Fibroblast of lung (primary cell): Measurements from ENCODE around the gene PCDHAC1. TPM values are rescaled to one million over a fixed set of nuclear protein-coding genes. Genes with fewer than 3 reads are reported as not detected.

Experiments
- DNase-seq, 2 donors: peaks; one replicate each; pipeline versions ENCODE4 v3.0.0 to v3.0.0-alpha.2; 2010; ENCODE audit warnings: low read depth in 2 of 2
- H2AFZ ChIP-seq: 2 replicates; pipeline ENCODE4 v1.5.1; 2012; ENCODE audit warnings: low read length, control low read depth, inconsistent platforms
- H3K27ac ChIP-seq: 2 replicates; pipeline ENCODE4 v1.5.1; 2011; ENCODE audit warnings: low read length, control low read depth; ENCODE audit not compliant: insufficient read depth
- H3K27me3 ChIP-seq: 2 replicates; pipeline ENCODE4 v1.5.1; 2011; ENCODE audit warnings: mild to moderate bottlenecking, low read length; ENCODE audit not compliant: control insufficient read depth, insufficient read depth
- H3K36me3 ChIP-seq: 2 replicates; pipeline ENCODE4 v1.5.1; 2011; ENCODE audit warnings: low read length; ENCODE audit not compliant: control insufficient read depth, insufficient read depth
- H3K4me1 ChIP-seq: 2 replicates; pipeline ENCODE4 v1.5.1; 2011; ENCODE audit warnings: low read length; ENCODE audit not compliant: control insufficient read depth, insufficient read depth; ENCODE audit errors: extremely low read depth
- H3K4me2 ChIP-seq: 2 replicates; pipeline ENCODE4 v1.5.1; 2011; ENCODE audit warnings: low read length, control low read depth; ENCODE audit not compliant: insufficient read depth; ENCODE audit errors: extremely low read depth
- H3K4me3 ChIP-seq, 4 experiments: fragments of 200-600 bp in 1 of 4; sonication (generic) in 1 of 4; replicated peaks in 1 of 4; 2 replicates each; pipeline ENCODE4 v1.5.1; 2011 to 2016; ENCODE audit warnings: low read length in 4 of 4, low read depth in 3 of 4, mild to moderate bottlenecking in 3 of 4, control low read depth in 2 of 4, inconsistent platforms in 1 of 4, mixed read lengths in 1 of 4; ENCODE audit not compliant: insufficient read depth in 1 of 4; ENCODE audit errors: control extremely low read depth in 1 of 4
- H3K79me2 ChIP-seq: 2 replicates; pipeline ENCODE4 v1.5.1; 2012; ENCODE audit warnings: mild to moderate bottlenecking, low read length, inconsistent platforms; ENCODE audit not compliant: control insufficient read depth, insufficient read depth
- H3K9ac ChIP-seq: 2 replicates; pipeline ENCODE4 v1.5.1; 2011; ENCODE audit warnings: mild to moderate bottlenecking, low read length, control low read depth; ENCODE audit not compliant: insufficient read depth
- H3K9me3 ChIP-seq: 2 replicates; pipeline ENCODE4 v1.5.1; 2012; ENCODE audit warnings: low read depth, low read length; ENCODE audit not compliant: control insufficient read depth, insufficient read depth
- H4K20me1 ChIP-seq: 2 replicates; pipeline ENCODE4 v1.5.1; 2011; ENCODE audit warnings: low read length; ENCODE audit not compliant: control insufficient read depth, insufficient read depth; ENCODE audit errors: extremely low read depth
- CTCF ChIP-seq, 2 donors: IDR thresholded peaks in 1 of 2; conservative IDR thresholded peaks in 1 of 2; 1 replicate in 1 of 2; 2 replicates in 1 of 2; pipeline ENCODE4 v1.5.1; 2011 to 2012; ENCODE audit warnings: low read length in 2 of 2, control low read depth in 1 of 2, inconsistent platforms in 1 of 2, low read depth in 1 of 2, mild to moderate bottlenecking in 1 of 2
- EZH2 ChIP-seq: IDR thresholded peaks from 2 replicates; pipeline ENCODE4 v1.5.1; 2012; ENCODE audit warnings: low read length, control low read depth, mild to moderate bottlenecking; ENCODE audit errors: missing control alignments
- polyA plus RNA-seq, 2 donors: library from polyadenylated mRNA; depleted of rRNA in 1 of 2; stranded (reverse) in 1 of 2; unstranded in 1 of 2; fragments of >200 nt; gene quantifications; 2 replicates each; pipeline ENCODE4 v1.2.1, GENCODE V29; 2011 to 2012; ENCODE audit warnings: missing spikeins in 1 of 2
- total RNA-seq: library from RNA; depleted of rRNA; stranded (reverse); fragments of >200 nt; gene quantifications from 2 replicates; pipeline ENCODE4 v1.2.1, GENCODE V29; 2014

Gene PCDHAC1
- total and polyA plus RNA-seq, 2 donors (not counting 1 experiment from before 2014, with no cell fraction given): 0.14 to 0.66 TPM

GRCh38 chr5:140965905-140966292 is 39.8 kb downstream of the PCDHAC1 start:
- Histone ChIP-seq H3K4me2 (peak overlapping the region; percentile 30), H3K79me2 (no peaks in the 10 kb centered on the region), H2AFZ (peak overlapping the region; percentile 63), H3K36me3 (no peaks in the 10 kb centered on the region), H4K20me1 (no peaks in the 10 kb centered on the region), H3K27ac (no peak overlapping the region), H3K9ac (no peak overlapping the region), H3K27me3 (no peaks in the 10 kb centered on the region), H3K4me1 (no peaks in the 10 kb centered on the region), H3K9me3 (no peaks in the 10 kb centered on the region), H3K4me3 (peak overlapping the region; percentile 4 to 50 (median 21))
- no peak for DNase-seq
- TF ChIP-seq CTCF (conservative IDR thresholded peaks at IDR 0.05 in 1 of 2, IDR thresholded peaks at IDR 0.05 in 1 of 2; ENCODE audit: low read depth in 1 of 2, low read length in 2 of 2): no peak
- no peak for TF ChIP-seq EZH2

DNA sequence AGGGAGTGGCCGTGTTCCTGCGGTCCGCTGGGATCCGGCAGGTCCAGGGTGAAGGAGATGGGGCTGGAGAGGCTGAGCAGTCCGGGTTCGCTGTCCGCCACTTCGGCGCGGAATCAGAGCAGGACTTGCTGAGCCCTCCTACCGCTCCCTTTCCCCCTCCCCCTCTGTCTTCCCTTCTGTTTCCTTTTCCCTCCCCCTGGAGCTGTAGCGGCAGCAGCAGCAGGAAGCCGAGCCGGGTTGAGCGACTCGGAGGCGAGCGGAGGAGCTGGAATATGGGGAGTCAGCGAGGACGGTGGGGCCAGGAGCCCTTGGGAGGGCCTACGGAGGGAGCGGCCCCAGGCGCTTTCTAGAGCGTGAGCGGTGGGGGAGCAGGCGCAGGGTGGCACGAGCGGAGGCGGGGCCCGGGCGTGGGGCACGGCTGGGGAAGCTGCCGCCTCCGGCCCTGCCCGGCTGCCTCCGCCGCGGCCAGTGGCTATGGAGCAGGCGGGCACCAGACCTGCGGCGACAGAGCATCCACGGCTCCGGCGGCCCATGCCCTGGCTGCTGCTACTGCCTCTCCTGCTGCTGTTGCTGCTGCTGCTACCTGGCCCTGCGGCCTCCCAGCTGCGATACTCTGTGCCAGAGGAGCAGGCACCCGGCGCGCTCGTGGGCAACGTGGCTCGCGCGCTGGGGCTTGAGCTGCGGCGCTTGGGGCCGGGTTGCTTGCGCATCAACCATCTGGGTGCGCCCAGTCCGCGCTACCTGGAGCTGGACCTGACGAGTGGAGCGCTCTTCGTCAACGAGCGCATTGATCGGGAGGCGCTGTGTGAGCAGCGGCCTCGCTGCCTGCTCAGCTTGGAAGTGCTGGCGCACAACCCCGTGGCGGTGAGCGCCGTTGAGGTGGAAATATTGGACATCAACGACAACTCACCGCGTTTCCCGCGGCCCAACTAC is 40.5 kb downstream of the PCDHAC1 start, which contains the start of gene PCDHAC2:
Gene PCDHAC2 (plus strand): TSS at position 184 of the 933 bp plus-strand sequence. CDS start 291 bp downstream, at position 475.
- no peak within 1 kb of the TSS for H3K9ac ChIP-seq
- TF ChIP-seq CTCF (conservative IDR thresholded peaks at IDR 0.05 in 1 of 2, IDR thresholded peaks at IDR 0.05 in 1 of 2; ENCODE audit: low read depth in 1 of 2, low read length in 2 of 2): no peak
- peak; percentile 24 for DNase-seq

DNA sequence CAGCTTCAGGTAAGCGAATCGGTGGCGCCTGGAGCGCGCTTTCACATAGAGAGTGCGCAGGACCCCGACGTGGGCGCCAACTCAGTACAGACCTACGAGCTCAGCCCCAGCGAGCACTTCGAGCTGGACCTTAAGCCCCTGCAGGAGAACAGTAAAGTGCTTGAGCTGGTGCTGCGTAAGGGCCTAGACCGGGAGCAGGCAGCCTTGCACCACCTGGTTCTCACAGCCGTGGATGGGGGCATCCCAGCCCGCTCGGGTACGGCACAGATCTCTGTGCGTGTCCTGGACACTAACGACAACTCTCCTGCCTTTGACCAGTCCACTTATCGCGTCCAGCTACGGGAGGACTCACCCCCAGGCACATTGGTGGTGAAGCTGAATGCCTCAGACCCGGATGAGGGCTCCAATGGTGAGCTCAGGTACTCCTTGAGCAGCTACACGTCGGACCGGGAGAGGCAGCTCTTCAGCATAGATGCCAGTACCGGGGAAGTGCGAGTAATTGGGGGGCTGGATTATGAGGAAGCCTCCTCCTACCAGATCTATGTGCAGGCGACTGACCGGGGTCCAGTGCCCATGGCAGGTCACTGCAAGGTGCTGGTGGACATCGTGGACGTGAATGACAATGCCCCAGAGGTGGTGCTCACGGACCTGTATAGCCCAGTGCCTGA is 41.3 kb downstream of the PCDHAC1 start:
- Histone ChIP-seq H2AFZ (no peak overlapping the region), H3K27me3 (no peaks in the 10 kb centered on the region), H3K4me3 (no peak overlapping the region), H3K36me3 (no peaks in the 10 kb centered on the region), H3K4me1 (no peaks in the 10 kb centered on the region), H3K4me2 (no peak overlapping the region), H3K27ac (no peak overlapping the region), H3K9me3 (no peaks in the 10 kb centered on the region), H3K9ac (no peak overlapping the region), H3K79me2 (no peaks in the 10 kb centered on the region), H4K20me1 (no peaks in the 10 kb centered on the region)
- DNase-seq: no peak
- no peak for TF ChIP-seq CTCF (conservative IDR thresholded peaks at IDR 0.05 in 1 of 2, IDR thresholded peaks at IDR 0.05 in 1 of 2; ENCODE audit: low read depth in 1 of 2, low read length in 2 of 2)
- TF ChIP-seq EZH2: no peak

More for the DNA sequence above, 40.5 kb downstream of the PCDHAC1 start, which contains the start of gene PCDHAC2:
- Histone ChIP-seq H3K79me2 (no peaks in the 10 kb centered on the region), H4K20me1 (no peaks in the 10 kb centered on the region), H2AFZ (peak within 1 kb of the TSS; percentile 63), H3K4me2 (peak within 1 kb of the TSS; percentile 30), H3K27me3 (no peaks in the 10 kb centered on the region), H3K4me1 (no peaks in the 10 kb centered on the region), H3K27ac (no peak within 1 kb of the TSS), H3K36me3 (no peaks in the 10 kb centered on the region), H3K4me3 (peak within 1 kb of the TSS; percentile 4 to 50 (median 21)), H3K9me3 (no peaks in the 10 kb centered on the region)
